ENCODE data around the gene SH3BP1. TPM values are rescaled to one million over a fixed set of nuclear protein-coding genes. Genes with fewer than 3 reads are reported as not detected.

SH3BP1 gene
- total and polyA plus RNA-seq, 2 experiments from 2014 or later: 9.5 to 46.7 TPM

- TF ChIP-seq ZNF462 (CRISPR knock-in tag; IDR thresholded peaks at IDR 0.05) (no peak), JUNB (IDR thresholded peaks at IDR 0.05; ENCODE audit: unreplicated experiment) (no peak), ETS1 (IDR thresholded peaks at IDR 0.05) (no peak), POLR2AphosphoS5 (IDR thresholded peaks at IDR 0.05; ENCODE audit: low read depth) (no peak), EZH2 (IDR thresholded peaks at IDR 0.05; ENCODE audit: low read depth, unreplicated experiment) (no peak), CREB1 (CRISPR knock-in tag; IDR thresholded peaks at IDR 0.05; ENCODE audit: low read depth) (no peak)
These were observed 2.6 kb upstream of the SH3BP1 start (continued) for GRCh38 chr22:37636949-37637273.

- peak overlapping the region; percentile 78 for H3K4me3 Mint-ChIP-seq
- no peaks in the 10 kb centered on the region for H3K27me3 ChIP-seq (ENCODE audit: insufficient read depth)
- H2AFZ ChIP-seq: no peak overlapping the region; the same call in 1 of the 2 replicates
- H3K4me3 ChIP-seq: peak overlapping the region; percentile 89
- H3K36me3 ChIP-seq (ENCODE audit: insufficient read depth): no peaks in the 10 kb centered on the region
- H3F3A ChIP-seq (replicated peaks; ENCODE audit: low read depth): peaks cover 42% of the 10 kb centered on the region
- DNase-seq (ENCODE audit: low spot score): no peak
- peaks cover 39% of the 10 kb centered on the region for H3K4me1 Mint-ChIP-seq
- peaks cover 28% of the 10 kb centered on the region for H3K4me1 ChIP-seq (ENCODE audit: insufficient read depth)
- H3K27ac Mint-ChIP-seq: no peak overlapping the region
- ATAC-seq: peak; percentile 0; the same call in 1 of the 3 replicates
- no peaks in the 10 kb centered on the region; the same call in 1 of the 2 replicates for H4K20me1 ChIP-seq (replicated peaks; ENCODE audit: insufficient read depth)
- no peaks in the 10 kb centered on the region for H3K9me3 Mint-ChIP-seq
- no peaks in the 10 kb centered on the region for H3K9me2 ChIP-seq (ENCODE audit: insufficient read depth)
- H3K4me2 ChIP-seq: peak overlapping the region; percentile 97
- H3K79me2 ChIP-seq (replicated peaks; ENCODE audit: insufficient read depth): peaks cover 6% of the 10 kb centered on the region; the same call in 1 of the 2 replicates
- H3K36me3 Mint-ChIP-seq (ENCODE audit: low read depth): peaks cover 3% of the 10 kb centered on the region
- peaks cover 28% of the 10 kb centered on the region for H3K27me3 Mint-ChIP-seq (ENCODE audit: insufficient read depth, low read depth, poor library complexity)
- H3K27ac ChIP-seq (ENCODE audit: low read depth): no peak overlapping the region
- no peak for TF ChIP-seq POLR2AphosphoS5 (IDR thresholded peaks at IDR 0.05; ENCODE audit: low read depth)
- no peak for TF ChIP-seq CTCF (conservative IDR thresholded peaks at IDR 0.05; ENCODE audit: low read depth in 2 of 2)
- TF ChIP-seq JUNB (IDR thresholded peaks at IDR 0.05; ENCODE audit: unreplicated experiment): no peak
- TF ChIP-seq CREB1 (CRISPR knock-in tag; IDR thresholded peaks at IDR 0.05; ENCODE audit: low read depth): no peak
- TF ChIP-seq REST (IDR thresholded peaks at IDR 0.05; ENCODE audit: unreplicated experiment): no peak
- no peak for TF ChIP-seq EZH2phosphoT487 (IDR thresholded peaks at IDR 0.05; ENCODE audit: unreplicated experiment)
- TF ChIP-seq EZH2 (IDR thresholded peaks at IDR 0.05; ENCODE audit: low read depth, unreplicated experiment): no peak
- TF ChIP-seq ZNF331 (CRISPR knock-in tag; IDR thresholded peaks at IDR 0.05; ENCODE audit: low read depth): no peak
- TF ChIP-seq ZNF114 (CRISPR knock-in tag; IDR thresholded peaks at IDR 0.05): no peak
- TF ChIP-seq NANOG (IDR thresholded peaks at IDR 0.05; ENCODE audit: borderline replicate concordance): no peak
These were observed 939 bp upstream of the SH3BP1 start for GRCh38 chr22:37638391-37639069.

Measured in GM23338 (cell line).